GM19025 (cell line): ENCODE data around the gene CDH5.

Experiments
- ATAC-seq: cut with Tn5 transposase; IDR thresholded peaks from one replicate; pipeline ENCODE4 v1.9.1; 2021; ENCODE audit warnings: mild to moderate bottlenecking, low read depth, moderate library complexity; ENCODE audit not compliant: unreplicated experiment

Gene CDH5

DNA sequence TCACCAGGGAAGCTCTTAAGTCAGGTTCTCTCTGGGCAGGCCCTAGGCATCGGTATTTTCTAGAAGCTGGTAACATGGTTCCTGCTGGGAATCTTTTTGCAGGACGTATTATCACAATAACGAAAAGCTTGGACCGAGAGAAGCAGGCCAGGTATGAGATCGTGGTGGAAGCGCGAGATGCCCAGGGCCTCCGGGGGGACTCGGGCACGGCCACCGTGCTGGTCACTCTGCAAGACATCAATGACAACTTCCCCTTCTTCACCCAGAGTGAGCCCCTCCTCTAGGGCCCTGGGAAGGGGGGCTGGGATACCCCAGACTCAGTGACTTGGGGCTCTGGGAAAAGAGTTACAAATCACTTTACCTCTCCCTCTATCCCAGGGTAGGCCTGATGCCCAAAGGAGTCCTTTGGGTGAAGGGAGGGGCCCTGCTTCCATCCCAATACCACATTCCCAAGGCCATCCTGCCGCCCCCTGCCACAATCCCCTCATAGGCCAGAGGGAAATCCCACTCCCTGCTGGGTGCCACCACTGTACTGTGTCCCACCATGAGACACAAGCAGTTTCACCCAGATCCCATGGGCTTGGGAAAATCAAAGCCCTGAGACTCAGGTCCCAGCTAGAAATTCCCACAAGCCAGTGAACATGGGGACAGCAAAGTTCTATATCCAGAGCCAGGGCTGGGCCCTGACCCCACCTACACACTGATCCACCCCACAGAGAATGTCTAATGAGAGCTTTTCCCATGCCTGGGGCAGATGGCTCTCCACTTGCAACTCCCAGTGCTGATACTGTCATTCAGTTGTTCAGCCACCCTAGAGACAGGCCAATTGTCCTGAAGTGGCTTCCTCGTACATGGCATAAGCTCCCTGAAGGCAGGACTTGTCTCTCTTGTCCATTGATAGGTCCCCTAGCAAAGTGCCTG is 23.0 kb downstream of the CDH5 start:
- no peak for ATAC-seq

DNA sequence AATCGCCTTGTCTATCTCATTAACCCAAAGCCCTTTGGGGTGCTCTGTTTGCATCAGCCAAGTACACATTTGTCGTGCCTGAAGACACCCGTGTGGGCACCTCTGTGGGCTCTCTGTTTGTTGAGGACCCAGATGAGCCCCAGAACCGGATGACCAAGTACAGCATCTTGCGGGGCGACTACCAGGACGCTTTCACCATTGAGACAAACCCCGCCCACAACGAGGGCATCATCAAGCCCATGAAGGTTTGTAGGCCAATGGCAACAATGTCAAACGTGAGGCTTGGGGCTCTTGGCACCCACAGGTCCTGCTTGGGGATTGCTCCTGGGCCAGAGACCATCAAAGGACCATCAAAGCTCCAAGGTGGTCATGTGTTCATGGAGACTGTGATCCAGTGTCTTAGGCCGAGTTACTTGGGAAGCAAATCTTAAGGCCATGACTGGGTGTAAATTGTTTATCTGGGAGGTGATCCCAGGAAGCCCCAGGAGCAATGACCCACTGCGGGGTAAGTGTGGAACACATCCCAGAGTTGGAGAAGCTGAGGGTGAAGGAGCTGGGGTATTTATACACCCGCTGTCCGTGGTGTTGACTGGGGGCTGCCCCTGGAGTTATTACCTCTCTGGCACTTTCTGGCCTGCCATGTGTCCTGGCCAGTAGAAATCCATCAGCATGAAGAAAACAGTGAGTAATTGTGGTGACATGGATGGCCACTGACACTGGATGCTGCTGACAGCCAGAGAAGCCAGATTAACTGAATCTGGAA is 24.0 kb downstream of the CDH5 start:
- ATAC-seq: no peak

DNA sequence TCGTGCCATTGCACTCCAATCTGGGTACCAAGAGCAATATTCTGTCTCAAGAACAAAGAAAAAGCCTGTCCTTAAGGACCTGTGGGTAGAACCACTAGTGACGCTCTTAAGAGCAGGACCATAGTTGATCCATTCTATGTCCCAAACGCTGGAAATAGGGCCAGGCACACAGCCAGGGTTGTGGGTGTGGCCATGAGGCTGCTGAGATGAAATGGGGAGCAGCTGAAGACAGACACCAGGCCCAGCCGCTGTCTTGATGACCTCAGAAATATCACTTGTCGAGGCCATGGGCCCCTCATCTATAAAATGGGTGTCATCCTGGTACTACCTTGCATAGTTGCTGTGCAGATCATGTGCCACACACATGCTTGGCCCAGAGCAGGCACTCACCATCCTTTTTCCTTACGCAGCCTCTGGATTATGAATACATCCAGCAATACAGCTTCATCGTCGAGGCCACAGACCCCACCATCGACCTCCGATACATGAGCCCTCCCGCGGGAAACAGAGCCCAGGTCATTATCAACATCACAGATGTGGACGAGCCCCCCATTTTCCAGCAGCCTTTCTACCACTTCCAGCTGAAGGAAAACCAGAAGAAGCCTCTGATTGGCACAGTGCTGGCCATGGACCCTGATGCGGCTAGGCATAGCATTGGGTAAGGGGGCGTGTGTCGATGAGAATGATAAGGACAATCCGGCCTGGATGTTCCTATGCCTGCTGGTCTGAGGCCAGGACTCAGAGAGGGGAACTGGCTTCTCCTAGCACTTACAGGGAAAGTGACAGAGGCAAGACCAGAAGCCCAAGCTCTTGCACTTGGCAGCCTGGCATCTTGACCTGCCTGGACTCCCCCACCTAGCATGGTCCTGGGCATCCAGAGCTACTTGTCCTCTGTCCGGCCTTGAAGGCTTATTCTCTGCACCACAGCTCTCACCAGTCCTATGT is 25.5 kb downstream of the CDH5 start:
- no peak for ATAC-seq

DNA sequence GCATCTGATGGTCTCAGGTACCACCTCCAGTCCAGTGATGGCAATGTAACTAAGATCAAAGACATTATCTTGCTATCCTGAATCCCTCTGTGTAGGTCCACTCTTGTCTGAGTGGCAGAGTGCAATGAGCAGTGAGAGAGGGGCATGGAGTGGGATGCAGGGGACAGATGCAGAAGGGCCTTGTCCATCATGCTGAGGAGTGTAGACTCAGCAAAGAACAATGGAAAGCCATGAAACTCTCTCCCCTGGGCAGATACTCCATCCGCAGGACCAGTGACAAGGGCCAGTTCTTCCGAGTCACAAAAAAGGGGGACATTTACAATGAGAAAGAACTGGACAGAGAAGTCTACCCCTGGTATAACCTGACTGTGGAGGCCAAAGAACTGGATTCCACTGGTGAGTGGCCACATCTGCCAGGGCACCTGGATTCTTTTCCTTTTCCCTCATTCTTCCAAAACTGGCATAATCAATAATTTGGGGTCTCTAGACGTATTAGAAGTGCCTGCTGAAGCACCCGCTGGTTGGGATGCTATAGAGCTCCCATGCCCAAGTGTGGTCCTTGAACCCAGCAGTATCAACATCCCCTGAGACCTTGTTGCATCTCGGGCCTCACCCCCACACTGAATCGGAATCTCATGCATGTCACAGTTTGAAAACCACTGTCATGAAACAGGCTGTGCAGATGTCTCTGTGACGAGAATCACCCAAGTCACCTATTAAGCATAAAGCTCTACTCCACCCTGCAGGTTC is 29.5 kb downstream of the CDH5 start:
- no peak for ATAC-seq

DNA sequence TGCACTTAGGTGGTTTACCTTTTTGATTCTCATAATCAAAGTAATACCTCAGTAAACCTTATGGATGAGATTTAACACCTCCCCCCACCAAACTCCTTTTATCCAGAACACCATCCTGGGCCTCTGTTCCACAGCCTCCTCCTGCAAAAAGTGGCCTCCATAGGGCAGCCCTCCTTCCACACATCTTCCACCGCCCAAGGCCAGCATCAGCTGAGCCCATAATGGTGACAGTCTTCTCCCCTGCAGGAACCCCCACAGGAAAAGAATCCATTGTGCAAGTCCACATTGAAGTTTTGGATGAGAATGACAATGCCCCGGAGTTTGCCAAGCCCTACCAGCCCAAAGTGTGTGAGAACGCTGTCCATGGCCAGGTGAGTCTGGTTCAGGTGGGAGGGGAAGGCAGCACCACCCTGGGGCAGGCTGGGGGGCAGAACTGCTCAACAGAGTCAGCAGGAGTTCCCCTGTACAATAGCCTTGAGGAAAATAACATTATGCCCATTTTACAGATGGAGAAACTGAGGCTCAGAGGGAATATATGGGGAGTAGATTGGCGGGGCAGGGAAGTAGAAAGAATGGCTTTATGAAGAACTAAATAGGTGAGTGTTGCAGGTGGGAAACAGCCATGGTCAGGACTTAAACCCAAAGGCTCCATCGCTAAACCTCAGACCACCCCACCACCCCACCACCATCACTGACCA is 31.4 kb downstream of the CDH5 start:
- ATAC-seq: no peak

DNA sequence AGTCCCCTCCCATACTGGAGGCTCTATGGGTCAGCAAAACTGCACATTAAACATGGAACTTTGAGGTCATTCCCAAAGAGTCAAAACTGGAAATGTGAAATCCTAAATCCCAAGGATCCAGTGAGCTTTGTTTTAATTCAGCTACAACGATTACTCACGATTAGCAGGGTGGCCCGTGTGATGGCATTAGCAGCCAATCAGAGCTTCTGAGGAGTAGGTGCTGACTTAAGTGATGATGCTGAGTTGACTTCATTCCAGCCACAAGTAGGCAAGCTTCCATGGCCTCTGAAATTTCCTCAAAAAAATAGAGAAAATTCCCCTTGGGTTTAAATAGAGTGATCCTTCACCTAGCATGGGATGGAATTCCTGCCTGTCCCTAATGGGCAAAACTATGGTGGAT is 32.5 kb downstream of the CDH5 start:
- ATAC-seq: no peak

DNA sequence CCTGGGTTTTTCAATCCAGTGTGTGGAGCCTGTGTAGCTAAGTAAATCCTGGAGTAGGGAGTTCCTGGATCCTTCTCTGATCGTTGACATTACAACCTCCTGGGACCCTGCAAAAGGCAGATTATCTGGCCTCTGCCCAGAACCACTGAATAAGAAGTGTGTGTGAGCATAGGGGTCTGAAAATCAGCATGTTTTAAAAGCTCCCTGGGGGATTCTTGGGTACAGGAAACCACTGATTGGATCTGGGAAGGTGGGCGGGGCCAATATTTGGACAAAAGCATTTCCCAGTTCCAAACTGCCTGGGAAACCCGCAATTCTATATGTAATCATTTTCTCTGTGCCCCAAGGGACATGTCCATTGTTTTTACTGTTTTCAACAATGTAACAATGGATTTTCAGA is 33.4 kb downstream of the CDH5 start:
- ATAC-seq: no peak

DNA sequence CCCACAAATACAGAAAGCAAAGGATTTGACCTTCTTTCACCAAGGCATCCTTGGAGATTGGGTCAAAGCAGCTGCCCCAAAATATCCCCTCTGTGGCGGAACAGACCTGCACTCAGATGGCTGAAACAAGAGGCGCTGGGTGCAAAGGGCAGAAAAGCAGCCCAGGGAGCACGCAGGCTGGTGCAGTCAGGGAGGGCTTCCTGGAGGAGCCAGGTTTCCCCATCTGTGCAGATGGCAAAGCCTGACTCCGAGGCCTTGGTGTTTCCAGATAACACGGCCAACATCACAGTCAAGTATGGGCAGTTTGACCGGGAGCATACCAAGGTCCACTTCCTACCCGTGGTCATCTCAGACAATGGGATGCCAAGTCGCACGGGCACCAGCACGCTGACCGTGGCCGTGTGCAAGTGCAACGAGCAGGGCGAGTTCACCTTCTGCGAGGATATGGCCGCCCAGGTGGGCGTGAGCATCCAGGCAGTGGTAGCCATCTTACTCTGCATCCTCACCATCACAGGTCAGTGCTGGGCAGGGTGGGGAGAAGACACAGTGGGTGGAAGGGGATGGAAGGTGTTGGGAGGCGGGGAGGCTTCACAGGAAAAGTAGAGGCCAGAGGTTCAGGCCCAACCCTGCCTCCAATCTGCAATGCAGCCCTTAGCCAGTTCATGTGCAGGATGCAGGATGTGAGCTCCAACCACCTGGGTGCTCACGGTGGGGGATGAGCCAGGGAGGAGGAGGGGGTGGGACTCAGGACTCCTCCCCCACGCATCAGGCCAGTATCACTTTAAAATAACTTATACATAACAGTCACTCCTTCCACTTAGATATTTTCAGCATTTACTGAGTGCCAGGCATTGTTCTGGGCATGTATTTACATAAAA is 34.3 kb downstream of the CDH5 start:
- ATAC-seq: no peak

DNA sequence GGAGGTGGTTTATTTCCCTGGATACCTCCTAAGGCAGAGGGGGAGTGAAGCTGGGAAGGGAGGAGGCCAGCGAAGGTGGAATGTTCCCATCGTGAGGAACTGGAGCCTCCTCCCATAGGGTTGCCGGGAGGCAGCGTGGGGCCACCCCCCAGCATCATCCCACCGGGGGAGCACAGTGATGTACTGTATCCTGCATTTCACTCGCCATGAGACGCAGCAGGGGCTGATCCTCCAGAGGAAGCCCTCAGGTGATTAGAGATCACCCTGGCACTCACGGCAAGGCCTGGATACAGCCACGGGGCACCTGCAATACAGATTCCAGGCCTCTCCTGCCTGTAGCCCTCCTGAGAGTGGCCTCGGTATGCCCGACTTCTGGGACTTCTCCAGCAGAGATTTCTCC is 35.1 kb downstream of the CDH5 start:
- no peak for ATAC-seq

DNA sequence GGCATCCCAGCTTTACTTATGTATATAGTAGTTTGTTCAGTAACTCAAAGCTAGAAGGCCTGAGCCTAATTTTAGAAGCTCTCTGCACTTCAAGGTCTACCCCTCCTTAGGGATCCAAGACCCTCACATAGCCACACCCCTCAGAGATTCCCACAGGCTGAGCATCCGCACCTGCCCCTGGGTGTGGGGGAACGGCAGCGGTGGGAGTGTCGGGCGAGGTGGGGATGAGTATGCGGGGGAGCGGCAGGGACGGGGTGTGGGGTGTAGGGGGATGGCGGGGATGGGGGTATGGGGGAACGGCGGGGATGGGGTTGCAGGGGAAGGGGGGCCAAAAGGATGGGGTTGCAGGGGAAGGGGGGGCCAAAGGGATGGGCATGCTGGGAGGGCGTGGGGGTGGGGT is 35.7 kb downstream of the CDH5 start:
- ATAC-seq: no peak

DNA sequence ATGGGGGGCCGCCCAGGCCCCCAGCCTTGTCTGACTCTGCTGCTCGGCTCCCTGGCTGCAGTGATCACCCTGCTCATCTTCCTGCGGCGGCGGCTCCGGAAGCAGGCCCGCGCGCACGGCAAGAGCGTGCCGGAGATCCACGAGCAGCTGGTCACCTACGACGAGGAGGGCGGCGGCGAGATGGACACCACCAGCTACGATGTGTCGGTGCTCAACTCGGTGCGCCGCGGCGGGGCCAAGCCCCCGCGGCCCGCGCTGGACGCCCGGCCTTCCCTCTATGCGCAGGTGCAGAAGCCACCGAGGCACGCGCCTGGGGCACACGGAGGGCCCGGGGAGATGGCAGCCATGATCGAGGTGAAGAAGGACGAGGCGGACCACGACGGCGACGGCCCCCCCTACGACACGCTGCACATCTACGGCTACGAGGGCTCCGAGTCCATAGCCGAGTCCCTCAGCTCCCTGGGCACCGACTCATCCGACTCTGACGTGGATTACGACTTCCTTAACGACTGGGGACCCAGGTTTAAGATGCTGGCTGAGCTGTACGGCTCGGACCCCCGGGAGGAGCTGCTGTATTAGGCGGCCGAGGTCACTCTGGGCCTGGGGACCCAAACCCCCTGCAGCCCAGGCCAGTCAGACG is 36.2 kb downstream of the CDH5 start:
- ATAC-seq: no peak

DNA sequence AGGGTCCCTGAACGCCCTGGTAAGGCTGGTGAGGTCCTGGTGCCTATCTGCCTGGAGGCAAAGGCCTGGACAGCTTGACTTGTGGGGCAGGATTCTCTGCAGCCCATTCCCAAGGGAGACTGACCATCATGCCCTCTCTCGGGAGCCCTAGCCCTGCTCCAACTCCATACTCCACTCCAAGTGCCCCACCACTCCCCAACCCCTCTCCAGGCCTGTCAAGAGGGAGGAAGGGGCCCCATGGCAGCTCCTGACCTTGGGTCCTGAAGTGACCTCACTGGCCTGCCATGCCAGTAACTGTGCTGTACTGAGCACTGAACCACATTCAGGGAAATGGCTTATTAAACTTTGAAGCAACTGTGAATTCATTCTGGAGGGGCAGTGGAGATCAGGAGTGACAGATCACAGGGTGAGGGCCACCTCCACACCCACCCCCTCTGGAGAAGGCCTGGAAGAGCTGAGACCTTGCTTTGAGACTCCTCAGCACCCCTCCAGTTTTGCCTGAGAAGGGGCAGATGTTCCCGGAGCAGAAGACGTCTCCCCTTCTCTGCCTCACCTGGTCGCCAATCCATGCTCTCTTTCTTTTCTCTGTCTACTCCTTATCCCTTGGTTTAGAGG is 37.1 kb downstream of the CDH5 start:
- ATAC-seq: no peak

DNA sequence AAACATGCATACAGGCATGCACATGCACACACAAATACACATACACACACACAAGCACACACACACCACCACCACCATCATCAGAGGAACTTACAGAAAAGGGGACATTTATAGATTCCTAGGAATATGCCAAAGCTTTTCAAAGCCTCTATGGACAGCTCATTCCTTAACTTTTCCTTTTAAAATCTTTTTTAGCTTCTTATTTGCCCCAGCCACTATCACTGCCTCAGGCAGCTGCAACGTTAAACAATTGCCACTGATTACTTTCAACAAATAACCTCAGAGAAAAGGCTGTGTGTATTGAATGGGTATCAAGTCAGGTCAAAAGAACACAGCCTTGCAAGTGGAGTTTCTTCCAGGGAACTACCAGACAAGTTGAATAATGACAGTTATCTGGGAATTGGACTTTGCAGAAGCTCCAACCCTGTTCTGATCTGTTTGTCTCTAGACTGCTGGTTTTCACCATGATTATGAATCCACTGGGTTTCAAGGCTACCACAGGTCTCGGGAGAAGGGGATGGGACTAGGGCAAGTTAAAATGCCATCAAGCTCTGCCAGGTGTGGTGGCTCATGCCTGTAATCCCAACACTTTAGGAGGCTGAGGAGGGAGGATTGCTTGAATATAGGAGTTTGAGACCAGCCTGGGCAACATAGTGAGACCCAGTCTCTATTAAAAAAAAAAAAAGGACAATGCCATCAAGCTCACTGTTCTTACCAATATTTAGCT is 38.7 kb downstream of the CDH5 start:
- no peak for ATAC-seq

DNA sequence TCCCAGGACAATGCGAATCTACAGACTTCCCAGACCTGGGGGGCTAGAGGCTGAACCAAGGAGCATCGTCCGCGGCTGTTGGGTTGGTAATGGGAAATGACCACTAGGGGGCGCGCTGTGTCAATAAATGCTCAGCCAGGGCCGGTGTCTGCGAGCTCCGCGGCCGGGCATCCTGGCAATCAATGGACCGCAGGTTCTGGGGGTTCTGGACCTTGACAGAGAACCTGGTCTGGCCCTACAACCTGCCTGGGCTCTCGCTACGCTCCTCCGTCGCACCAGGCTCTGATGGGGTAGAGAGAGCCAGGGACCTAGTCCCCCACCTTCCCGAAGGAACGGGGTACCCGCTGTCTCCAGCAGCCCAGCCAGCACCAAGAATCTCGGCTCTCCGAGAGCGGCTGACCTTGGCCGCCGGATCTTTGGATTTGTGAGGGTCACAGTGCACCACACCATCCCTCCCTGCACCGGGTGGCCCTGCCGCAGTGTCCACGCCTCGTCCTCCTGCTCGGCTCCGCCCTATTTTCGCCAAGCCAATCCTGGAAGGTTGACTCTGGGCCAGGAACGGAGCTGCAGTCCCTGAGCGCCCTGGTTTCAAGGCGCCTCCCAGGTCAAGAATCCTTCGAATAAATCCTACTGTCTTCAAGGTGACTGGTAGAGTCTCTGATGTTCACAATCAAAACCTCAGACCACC is 40.2 kb downstream of the CDH5 start:
- ATAC-seq: peak; percentile 78

DNA sequence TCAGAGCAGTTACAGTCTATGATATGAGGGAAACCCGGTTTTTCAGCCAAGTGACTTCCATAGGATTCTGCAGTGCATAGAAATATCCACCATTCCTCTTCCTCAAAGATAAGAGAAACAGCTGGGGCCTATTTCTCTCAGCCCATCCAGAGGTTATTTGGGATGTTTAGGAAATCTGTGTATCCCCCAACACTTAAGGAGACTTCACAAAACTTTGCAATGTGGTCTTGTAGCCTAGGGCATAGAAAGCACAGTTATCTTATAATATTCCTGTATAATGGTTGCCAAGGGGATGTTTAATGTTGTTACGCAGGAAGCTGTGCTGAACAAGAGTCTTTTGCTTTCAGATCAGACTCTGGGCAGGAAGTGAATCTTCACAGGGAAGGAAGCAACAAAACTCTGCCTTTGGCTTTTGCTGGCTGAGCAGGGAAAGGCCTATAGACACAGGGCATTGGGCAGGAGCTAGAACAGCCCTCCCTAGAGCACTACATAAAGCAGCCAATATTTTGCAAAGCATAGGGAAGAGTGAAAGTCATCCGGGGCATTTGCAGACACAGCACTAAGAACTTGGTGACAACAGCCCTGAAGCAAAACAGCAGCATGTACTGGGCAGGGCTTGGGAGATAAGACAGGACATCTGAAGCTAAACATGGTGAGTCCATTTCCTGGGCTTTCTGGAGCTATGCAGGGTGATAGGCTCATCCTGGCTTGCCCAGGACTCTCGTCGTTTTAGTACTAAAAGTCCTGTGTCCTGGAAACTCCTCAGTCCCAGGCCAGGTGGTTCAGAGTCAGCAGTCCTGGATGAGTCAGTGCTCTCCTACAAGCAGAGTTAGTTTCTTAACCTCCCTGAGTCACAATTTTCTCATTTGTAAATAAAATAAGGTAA is 41.9 kb downstream of the CDH5 start:
- no peak for ATAC-seq
